GM21528 (cell line): ENCODE measurements around the gene ZNF557.

Experiments used
- ATAC-seq: cut with Tn5 transposase; IDR thresholded peaks from one replicate; pipeline ENCODE4 v1.9.1; 2021; ENCODE audit warnings: mild to moderate bottlenecking, moderate library complexity; ENCODE audit not compliant: unreplicated experiment, low FRiP score

ZNF557 gene

DNA sequence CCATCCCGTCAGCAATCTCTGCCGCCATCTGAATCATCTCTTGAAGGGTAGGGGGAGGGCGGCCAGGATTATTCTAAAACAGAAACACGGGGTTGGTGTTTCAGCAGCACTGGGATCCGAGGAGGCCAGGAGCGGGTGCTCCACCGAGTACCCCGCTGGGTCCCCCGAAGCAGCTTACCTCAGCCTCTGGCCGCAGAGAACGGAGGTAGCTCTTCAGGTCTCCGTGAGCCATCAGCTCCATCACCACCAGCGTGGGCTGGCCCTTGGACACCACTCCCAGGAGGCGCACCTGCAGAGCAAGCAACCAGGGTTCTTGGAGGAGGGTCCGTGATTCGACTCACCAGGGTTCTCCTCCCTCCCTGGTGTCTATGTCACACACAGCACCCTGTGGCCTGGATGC is 53.2 kb downstream of the ZNF557 start:
- no peak for ATAC-seq

DNA sequence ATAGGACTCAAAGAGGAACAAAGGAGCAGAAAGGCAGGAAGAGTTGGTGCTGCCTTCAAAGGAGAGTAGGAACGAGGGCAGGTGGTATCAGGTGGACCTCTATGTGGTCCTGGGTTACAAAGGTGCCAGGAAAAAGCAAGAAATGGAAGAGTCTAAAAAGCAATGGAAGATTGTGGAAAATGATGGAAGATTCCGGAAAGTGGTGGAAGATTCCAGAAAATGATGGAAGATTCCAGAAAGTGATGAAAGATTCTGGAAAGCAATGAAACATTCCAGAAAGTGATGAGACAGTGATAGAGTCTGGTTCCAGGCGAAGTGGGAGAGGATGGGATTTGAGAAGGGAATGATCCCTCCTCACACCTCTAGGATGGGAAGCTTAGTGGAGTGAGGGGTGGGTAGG is 55.3 kb downstream of the ZNF557 start:
- no peak for ATAC-seq

GRCh38 chr19:7125221-7125620 is 55.7 kb downstream of the ZNF557 start:
- ATAC-seq: no peak

DNA sequence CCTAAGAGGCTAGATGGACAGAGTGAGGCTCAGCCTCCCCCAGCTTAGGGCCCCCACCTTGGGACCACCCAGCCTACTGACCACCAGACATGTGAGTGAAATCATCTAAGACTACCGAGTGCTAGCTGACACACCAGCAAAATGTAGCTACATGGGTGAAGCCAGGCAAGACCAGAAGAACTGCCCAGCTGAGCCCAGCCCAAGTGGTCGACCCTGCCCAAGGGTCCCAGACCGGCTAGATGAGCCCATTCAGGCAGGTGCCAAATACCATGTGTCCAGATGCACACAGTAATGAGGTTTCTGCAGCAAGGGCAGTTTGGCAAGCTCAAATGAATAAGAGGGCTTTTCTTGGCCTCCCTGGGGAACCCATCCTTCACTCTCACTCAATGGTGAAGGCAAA is 56.6 kb downstream of the ZNF557 start:
- ATAC-seq: no peak

DNA sequence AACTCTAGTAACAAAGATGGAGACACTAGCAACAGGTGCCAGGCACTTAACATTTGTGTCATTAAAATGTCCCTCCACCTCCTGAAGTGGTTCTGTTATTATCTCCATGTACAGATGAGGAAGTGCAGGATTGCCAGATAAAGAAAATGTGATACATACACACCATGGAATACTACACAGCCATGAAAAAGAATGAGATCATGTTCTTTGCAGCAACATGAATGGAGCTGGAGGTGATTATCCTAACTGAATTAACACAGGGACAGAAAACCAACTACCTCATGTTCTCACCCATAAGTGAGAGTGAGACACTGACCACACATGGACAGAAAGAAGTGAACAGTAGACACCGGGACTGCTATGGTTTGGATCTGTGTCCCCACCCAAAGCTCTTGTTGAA is 60.5 kb downstream of the ZNF557 start:
- no peak for ATAC-seq

GRCh38 chr19:7132054-7132453 is 62.6 kb downstream of the ZNF557 start:
- ATAC-seq: no peak

DNA sequence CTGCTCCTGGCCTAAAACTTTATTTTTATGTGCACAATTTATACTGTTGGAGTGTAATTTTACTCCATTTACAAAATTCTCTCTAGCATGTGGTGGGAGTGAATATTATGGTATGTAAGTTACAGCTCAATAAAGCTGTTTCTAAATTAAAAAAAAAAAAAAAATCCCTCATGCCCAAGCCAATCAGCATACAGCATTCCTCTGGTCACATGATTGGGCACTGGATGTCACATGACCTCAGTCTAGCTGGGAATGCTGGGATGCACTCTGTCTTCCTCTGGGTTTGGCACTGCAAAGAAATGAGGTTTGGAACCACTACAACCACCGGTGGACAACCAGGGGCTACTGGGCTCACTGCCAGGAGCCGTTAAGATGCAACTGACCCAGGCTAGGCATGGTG is 67.6 kb downstream of the ZNF557 start:
- ATAC-seq: no peak
